Motor neuron (in vitro differentiated cells): ENCODE measurements around the gene NELL1. TPM values are rescaled to one million over a fixed set of nuclear protein-coding genes. Genes with fewer than 3 reads are reported as not detected.

Experiments used
- ATAC-seq, 8 experiments: fragments of 200-7000 bp; cut with Tn5 transposase; replicated peaks in 6 of 8; 2 replicates each; pipeline ENCODE4 v1.8.0; 2021; ENCODE audit warnings: mild to moderate bottlenecking in 8 of 8, moderate library complexity in 8 of 8
- H3K27ac ChIP-seq, 2 donors: fragments of 250-450 bp; sonication (Bioruptor Pico); 2 replicates each; pipeline ENCODE4 v1.9.0; 2021; ENCODE audit warnings: antibody characterized with exemption in 2 of 2, mild to moderate bottlenecking in 2 of 2, moderate library complexity in 1 of 2
- H3K4me1 ChIP-seq, 2 donors: fragments of 250-450 bp; sonication (Bioruptor Pico); replicated peaks in 1 of 2; 2 replicates each; pipeline ENCODE4 v1.6.1; 2021; ENCODE audit warnings: antibody characterized with exemption in 2 of 2, mild to moderate bottlenecking in 2 of 2, moderate library complexity in 1 of 2
- H3K4me3 ChIP-seq, 5 donors: fragments of 250-450 bp; sonication (Bioruptor Pico); 2 replicates each; pipeline ENCODE4 v1.9.0; 2021; ENCODE audit warnings: antibody characterized with exemption in 5 of 5, mild to moderate bottlenecking in 5 of 5, moderate library complexity in 4 of 5
- WGBS, 10 experiments: fragments of 450-650 bp; shearing (Covaris generic); methylation state at CpG; one replicate each; pipeline ENCODE4 v1.0.0; 2022; 5-methylcytosine and 5-hydroxymethylcytosine counted together
- in situ Hi-C, 9 experiments: fragments of 400-800 bp; cut with MboI; loops; one replicate each; pipeline ENCODE4 v1.15.0; 2021; ENCODE audit warnings: low sequenced_read_pairs in 9 of 9, low pct_unique_long_range_greater_than_20kb in 2 of 9; ENCODE audit not compliant: unreplicated experiment in 9 of 9
- total RNA-seq, 8 experiments: library from RNA; unstranded; fragments of 300-600 nt; gene quantifications; 2 replicates each; pipeline versions ENCODE4 v1.2.3 to v1.2.4, GENCODE V29; 2022

The NELL1 gene
- total RNA-seq, 8 experiments from 2014 or later, result 0.25 to 129 (median 46.4) TPM

GRCh38 chr11:21307874-21308273 is 638.5 kb downstream of the NELL1 start:
- Histone ChIP-seq H3K27ac (peak overlapping the region in 1 of 2 donors; percentile 36), H3K4me1 (peaks cover 30 to 71% of the 10 kb centered on the region in 2 donors), H3K4me3 (no peak overlapping the region)
- WGBS, 10 experiments, result 0 to 100% (median 48%) methylated on average over 1 to 4 of the region's 4 CpGs
- in situ Hi-C loops, result no loop called here
- ATAC-seq, result peak in 5 of 8 experiments; percentile 51 to 66 (median 58)

- ATAC-seq, result peak in 3 of 8 experiments; percentile 16 to 31 (median 25)
- Histone ChIP-seq H3K27ac (no peak overlapping the region), H3K4me1 (peaks cover 35 to 69% of the 10 kb centered on the region in 2 donors), H3K4me3 (no peak overlapping the region)
- in situ Hi-C loops, result no loop called here
- WGBS, 10 experiments, result 0% methylated on average over 1 of the region's 1 CpG; no CpG with 5 or more reads in 5 of the 10 experiments
These were observed 647.2 kb downstream of the NELL1 start for GRCh38 chr11:21316591-21316990.

GRCh38 chr11:21321072-21321471 is 651.7 kb downstream of the NELL1 start:
- Histone ChIP-seq H3K4me3 (no peak overlapping the region), H3K27ac (no peak overlapping the region), H3K4me1 (peaks cover 34 to 63% of the 10 kb centered on the region in 2 donors)
- peak in 5 of 8 experiments; percentile 84 to 98 (median 94) for ATAC-seq
- in situ Hi-C loops, result no loop called here
- WGBS, 10 experiments, result no CpG with 5 or more reads among the region's 2 CpGs

- H3K4me3 ChIP-seq, result no peak overlapping the region
- in situ Hi-C loops, result no loop called here
- peak in 5 of 8 experiments; percentile 11 to 32 (median 24) for ATAC-seq
- H3K4me1 ChIP-seq, result peaks cover 30 to 59% of the 10 kb centered on the region in 2 donors
- H3K27ac ChIP-seq, result peak overlapping the region in 1 of 2 donors; percentile 1
- WGBS, 10 experiments, result 0 to 100% (median 17%) methylated on average over 1 of the region's 1 CpG; no CpG with 5 or more reads in 4 of the 10 experiments
These were observed 652.1 kb downstream of the NELL1 start for GRCh38 chr11:21321530-21321929.

GRCh38 chr11:21323617-21324016 is 654.2 kb downstream of the NELL1 start:
- peaks cover 28 to 42% of the 10 kb centered on the region in 2 donors for H3K4me1 ChIP-seq
- no peak overlapping the region for H3K27ac ChIP-seq
- 25 to 100% (median 93%) methylated on average over 1 to 2 of the region's 2 CpGs; no CpG with 5 or more reads in 1 of the 10 experiments for WGBS, 10 experiments
- peak in 1 of 8 experiments; percentile 33 for ATAC-seq
- H3K4me3 ChIP-seq, result no peak overlapping the region
- in situ Hi-C loops, result no loop called here

GRCh38 chr11:21343204-21343603 is 673.8 kb downstream of the NELL1 start:
- WGBS, 10 experiments, result 0 to 90% (median 88%) methylated on average over 2 of the region's 2 CpGs; no CpG with 5 or more reads in 3 of the 10 experiments
- in situ Hi-C loops, result no loop called here
- ATAC-seq, result no peak
- H3K4me1 ChIP-seq, result peaks cover 7 to 32% of the 10 kb centered on the region in 2 donors
- H3K4me3 ChIP-seq, result no peak overlapping the region
- H3K27ac ChIP-seq, result no peak overlapping the region

- H3K27ac ChIP-seq, result no peak overlapping the region
- H3K4me3 ChIP-seq, result no peak overlapping the region
- H3K4me1 ChIP-seq, result peaks cover 2 to 59% of the 10 kb centered on the region in 2 donors
- ATAC-seq, result no peak
- in situ Hi-C loops, result no loop called here
These were observed 677.0 kb downstream of the NELL1 start for GRCh38 chr11:21346361-21346760.

GRCh38 chr11:21350613-21351012 is 681.2 kb downstream of the NELL1 start:
- 0 to 100% (median 60%) methylated on average over 1 to 2 of the region's 2 CpGs; no CpG with 5 or more reads in 2 of the 10 experiments for WGBS, 10 experiments

GRCh38 chr11:21353425-21353824 is 684.0 kb downstream of the NELL1 start:
- 4 to 97% (median 73%) methylated on average over 1 to 5 of the region's 5 CpGs; no CpG with 5 or more reads in 1 of the 10 experiments for WGBS, 10 experiments
- peak in 3 of 8 experiments; percentile 45 to 59 (median 57) for ATAC-seq
- Histone ChIP-seq H3K27ac (no peak overlapping the region), H3K4me1 (peaks cover 0 to 52% of the 10 kb centered on the region in 2 donors), H3K4me3 (no peak overlapping the region)
- in situ Hi-C loops, result no loop called here

More at GRCh38 chr11:21350613-21351012, 681.2 kb downstream of the NELL1 start:
- ATAC-seq, result peak in 4 of 8 experiments; percentile 32 to 70 (median 59)
- in situ Hi-C loops, result no loop called here
- H3K4me3 ChIP-seq, result no peak overlapping the region
- peaks cover 0 to 63% of the 10 kb centered on the region in 2 donors for H3K4me1 ChIP-seq
- no peak overlapping the region for H3K27ac ChIP-seq

- peak overlapping the region in 1 of 2 donors; percentile 71 for H3K27ac ChIP-seq
- in situ Hi-C loops, result no loop called here
- H3K4me3 ChIP-seq, result no peak overlapping the region
- 3 to 89% (median 60%) methylated on average over 2 to 8 of the region's 8 CpGs for WGBS, 10 experiments
- ATAC-seq, result peak in 4 of 8 experiments; percentile 41 to 82 (median 57)
- peaks cover 3 to 24% of the 10 kb centered on the region in 2 donors for H3K4me1 ChIP-seq
These were observed 695.7 kb downstream of the NELL1 start for GRCh38 chr11:21364866-21365624.

GRCh38 chr11:21369947-21370346 is 700.6 kb downstream of the NELL1 start:
- no peak overlapping the region for H3K27ac ChIP-seq
- no peak overlapping the region for H3K4me3 ChIP-seq
- in situ Hi-C loops, result no loop called here
- ATAC-seq, result peak in 4 of 8 experiments; percentile 27 to 79 (median 52)
- WGBS, 10 experiments, result 0 to 100% (median 83%) methylated on average over 1 of the region's 1 CpG; no CpG with 5 or more reads in 3 of the 10 experiments
- H3K4me1 ChIP-seq, result peaks cover 21 to 53% of the 10 kb centered on the region in 2 donors

- H3K4me1 ChIP-seq, result peaks cover 18 to 42% of the 10 kb centered on the region in 2 donors
- 12 to 84% (median 66%) methylated on average over 1 to 5 of the region's 5 CpGs for WGBS, 10 experiments
- peak overlapping the region in 1 of 2 donors; percentile 59 for H3K27ac ChIP-seq
- ATAC-seq, result peak in 4 of 8 experiments; percentile 29 to 66 (median 47)
- in situ Hi-C loops, result no loop called here
- peak overlapping the region in 1 of 5 donors; percentile 0 for H3K4me3 ChIP-seq
These were observed 701.7 kb downstream of the NELL1 start for GRCh38 chr11:21371044-21371443.

- 14 to 90% (median 29%) methylated on average over 1 of the region's 1 CpG; no CpG with 5 or more reads in 5 of the 10 experiments for WGBS, 10 experiments
These were observed 703.3 kb downstream of the NELL1 start for GRCh38 chr11:21372672-21373071.

More at GRCh38 chr11:21372672-21373071, 703.3 kb downstream of the NELL1 start:
- peaks cover 18 to 40% of the 10 kb centered on the region in 2 donors for H3K4me1 ChIP-seq
- H3K27ac ChIP-seq, result peak overlapping the region in 1 of 2 donors; percentile 69
- ATAC-seq, result peak in 5 of 8 experiments; percentile 62 to 86 (median 79)
- peak overlapping the region in 1 of 5 donors; percentile 5 for H3K4me3 ChIP-seq
- in situ Hi-C loops, result no loop called here
